ENCODE data around the gene CYP4A22.
"Not testable (repeated sequence)": the region's sequence is repeated elsewhere in the genome, so short reads cannot be mapped to it uniquely, and the experiment has no call there.

Gene CYP4A22, protein sequence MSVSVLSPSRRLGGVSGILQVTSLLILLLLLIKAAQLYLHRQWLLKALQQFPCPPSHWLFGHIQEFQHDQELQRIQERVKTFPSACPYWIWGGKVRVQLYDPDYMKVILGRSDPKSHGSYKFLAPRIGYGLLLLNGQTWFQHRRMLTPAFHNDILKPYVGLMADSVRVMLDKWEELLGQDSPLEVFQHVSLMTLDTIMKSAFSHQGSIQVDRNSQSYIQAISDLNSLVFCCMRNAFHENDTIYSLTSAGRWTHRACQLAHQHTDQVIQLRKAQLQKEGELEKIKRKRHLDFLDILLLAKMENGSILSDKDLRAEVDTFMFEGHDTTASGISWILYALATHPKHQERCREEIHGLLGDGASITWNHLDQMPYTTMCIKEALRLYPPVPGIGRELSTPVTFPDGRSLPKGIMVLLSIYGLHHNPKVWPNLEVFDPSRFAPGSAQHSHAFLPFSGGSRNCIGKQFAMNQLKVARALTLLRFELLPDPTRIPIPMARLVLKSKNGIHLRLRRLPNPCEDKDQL

DNA sequence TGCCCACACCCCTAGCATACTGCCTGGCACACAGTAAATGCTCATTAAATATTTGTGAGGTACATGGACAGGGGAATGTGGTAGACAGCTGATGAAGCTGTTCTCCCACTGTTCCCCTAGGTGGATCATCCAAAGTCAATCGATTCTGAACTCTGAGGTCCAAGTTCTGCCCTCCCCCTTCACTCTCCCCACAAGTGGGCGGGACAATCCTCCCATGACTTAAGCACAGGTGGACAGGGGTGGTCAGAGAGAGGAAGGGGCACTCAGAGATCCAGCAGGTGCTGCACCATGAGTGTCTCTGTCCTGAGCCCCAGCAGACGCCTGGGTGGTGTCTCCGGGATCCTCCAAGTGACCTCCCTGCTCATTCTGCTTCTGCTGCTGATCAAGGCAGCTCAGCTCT lies at the start of gene CYP4A22:
TSS of gene CYP4A22 (plus strand) at position 244 of the 400 bp plus-strand sequence. CDS start at position 289, 45 bp downstream.
- Histone ChIP-seq H3K4me1 (ENCODE audit: insufficient read depth, low read length) (no peaks in the 10 kb centered on the region), H3K27me3 (ENCODE audit: insufficient read depth, low read length) (no peaks in the 10 kb centered on the region), H3K36me3 (ENCODE audit: insufficient read depth, low read depth, low read length) (no peaks in the 10 kb centered on the region)

GRCh38 chr1:47089356-47089755 lies 47.9 kb upstream of the CYP4A22 start:
- not testable (repeated sequence) for H3K4me3 ChIP-seq (ENCODE audit: low read length); H3K27me3 ChIP-seq (ENCODE audit: insufficient read depth, low read length); H3K27ac ChIP-seq (ENCODE audit: low read length); H3K9me3 ChIP-seq (ENCODE audit: insufficient read depth, low read depth, low read length); H3K9ac ChIP-seq (ENCODE audit: low read depth, low read length); H3K36me3 ChIP-seq (ENCODE audit: insufficient read depth, low read depth, low read length); H3K4me1 ChIP-seq (ENCODE audit: insufficient read depth, low read length)

More for the DNA sequence above, at the start of gene CYP4A22:
- no peaks in the 10 kb centered on the region for H3K9me3 ChIP-seq (ENCODE audit: insufficient read depth, low read depth, low read length)
- no peak within 1 kb of the TSS for H3K27ac ChIP-seq (ENCODE audit: low read length)
- H3K4me3 ChIP-seq (ENCODE audit: low read length): no peak within 1 kb of the TSS
- no peak within 1 kb of the TSS for H3K9ac ChIP-seq (ENCODE audit: low read depth, low read length)

GRCh38 chr1:47091476-47091875 lies 45.8 kb upstream of the CYP4A22 start:
- not testable (repeated sequence) for H3K4me1 ChIP-seq (ENCODE audit: insufficient read depth, low read length); H3K27me3 ChIP-seq (ENCODE audit: insufficient read depth, low read length); H3K36me3 ChIP-seq (ENCODE audit: insufficient read depth, low read depth, low read length); H3K9ac ChIP-seq (ENCODE audit: low read depth, low read length); H3K9me3 ChIP-seq (ENCODE audit: insufficient read depth, low read depth, low read length); H3K27ac ChIP-seq (ENCODE audit: low read length); H3K4me3 ChIP-seq (ENCODE audit: low read length)

DNA sequence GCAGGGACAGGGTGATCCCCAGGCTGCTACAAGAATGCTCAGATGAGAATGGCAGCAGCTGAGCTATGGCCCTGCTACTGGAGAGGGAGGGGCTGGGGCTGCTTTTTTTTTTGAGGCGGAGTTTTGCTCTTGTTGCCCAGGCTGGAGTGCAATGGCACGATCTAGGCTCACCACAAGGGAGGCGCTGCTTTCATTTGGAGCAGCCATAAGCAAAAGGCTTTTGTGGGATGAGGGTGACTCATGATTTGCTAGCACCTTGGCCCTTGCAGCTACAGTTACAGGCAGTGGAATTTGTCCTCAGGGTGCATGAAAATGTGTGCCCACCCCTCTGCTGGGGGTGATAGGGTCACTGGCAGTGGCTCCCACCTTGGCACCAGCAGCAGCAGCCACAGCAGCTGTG lies 32.4 kb upstream of the CYP4A22 start:
- Histone ChIP-seq H3K36me3 (ENCODE audit: insufficient read depth, low read depth, low read length) (no peaks in the 10 kb centered on the region), H3K9ac (ENCODE audit: low read depth, low read length) (no peak overlapping the region), H3K27ac (ENCODE audit: low read length) (no peak overlapping the region)

GRCh38 chr1:47106792-47107191 lies 30.4 kb upstream of the CYP4A22 start:
- Histone ChIP-seq H3K9ac (ENCODE audit: low read depth, low read length) (no peak overlapping the region), H3K36me3 (ENCODE audit: insufficient read depth, low read depth, low read length) (no peaks in the 10 kb centered on the region), H3K9me3 (ENCODE audit: insufficient read depth, low read depth, low read length) (no peaks in the 10 kb centered on the region), H3K27ac (ENCODE audit: low read length) (no peak overlapping the region), H3K27me3 (ENCODE audit: insufficient read depth, low read length) (no peaks in the 10 kb centered on the region), H3K4me1 (ENCODE audit: insufficient read depth, low read length) (0 out of 2 replicates have a peak, but pooled peaks cover 3% of the 10 kb centered on the region), H3K4me3 (ENCODE audit: low read length) (no peak overlapping the region)

More for the DNA sequence above, 32.4 kb upstream of the CYP4A22 start:
- Histone ChIP-seq H3K4me3 (ENCODE audit: low read length) (no peak overlapping the region), H3K4me1 (ENCODE audit: insufficient read depth, low read length) (0 out of 2 replicates have a peak, but pooled peaks cover 3% of the 10 kb centered on the region), H3K9me3 (ENCODE audit: insufficient read depth, low read depth, low read length) (no peaks in the 10 kb centered on the region), H3K27me3 (ENCODE audit: insufficient read depth, low read length) (no peaks in the 10 kb centered on the region)

DNA sequence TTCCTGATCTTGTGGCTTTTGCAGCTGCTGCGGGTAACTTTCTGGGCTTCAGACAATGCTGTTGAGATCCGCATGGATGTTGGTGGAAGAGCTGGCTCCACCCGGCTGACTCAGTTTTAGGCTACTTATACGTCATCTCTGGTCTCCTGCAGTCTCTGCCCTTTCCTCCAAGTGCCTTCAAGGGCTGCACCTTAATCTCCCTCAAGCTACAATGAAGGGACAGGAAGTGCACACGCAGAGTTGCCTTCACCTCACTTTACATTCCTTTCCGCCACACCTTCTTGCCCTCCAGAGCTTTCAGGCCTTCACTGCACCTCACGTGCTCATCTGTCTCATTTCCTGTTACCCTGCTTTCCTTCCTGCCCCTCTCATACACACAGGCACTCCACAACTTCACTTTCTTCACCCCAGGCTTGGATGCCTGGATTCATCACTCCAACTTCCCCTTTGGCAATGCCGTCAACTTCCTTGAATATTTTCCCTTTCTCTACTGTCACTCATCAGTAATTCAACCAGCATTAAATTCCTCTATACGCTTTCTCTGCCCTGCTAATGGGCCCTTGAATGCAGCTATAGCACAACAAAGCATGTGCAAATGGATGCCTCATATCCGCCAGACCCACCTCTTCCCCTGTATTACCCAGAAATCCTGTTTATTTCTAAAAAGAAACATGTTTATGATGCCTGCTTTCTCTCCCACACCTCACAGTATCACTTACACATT lies 29.2 kb upstream of the CYP4A22 start:
- H3K9me3 ChIP-seq (ENCODE audit: insufficient read depth, low read depth, low read length); H3K9ac ChIP-seq (ENCODE audit: low read depth, low read length); H3K27ac ChIP-seq (ENCODE audit: low read length); H3K4me1 ChIP-seq (ENCODE audit: insufficient read depth, low read length); H3K4me3 ChIP-seq (ENCODE audit: low read length); H3K36me3 ChIP-seq (ENCODE audit: insufficient read depth, low read depth, low read length); H3K27me3 ChIP-seq (ENCODE audit: insufficient read depth, low read length): not testable (repeated sequence)

GRCh38 chr1:47109482-47109881 lies 27.8 kb upstream of the CYP4A22 start:
- H3K36me3 ChIP-seq (ENCODE audit: insufficient read depth, low read depth, low read length); H3K4me1 ChIP-seq (ENCODE audit: insufficient read depth, low read length); H3K27ac ChIP-seq (ENCODE audit: low read length); H3K9ac ChIP-seq (ENCODE audit: low read depth, low read length); H3K9me3 ChIP-seq (ENCODE audit: insufficient read depth, low read depth, low read length); H3K4me3 ChIP-seq (ENCODE audit: low read length); H3K27me3 ChIP-seq (ENCODE audit: insufficient read depth, low read length): not testable (repeated sequence)

- peak overlapping the region; percentile 13; the same call in 1 of the 2 replicates for H3K9ac ChIP-seq (ENCODE audit: low read depth, low read length)
Observed at GRCh38 chr1:47113178-47113577, 24.1 kb upstream of the CYP4A22 start.

GRCh38 chr1:47121039-47121438 lies 16.2 kb upstream of the CYP4A22 start:
- not testable (repeated sequence) for H3K4me3 ChIP-seq (ENCODE audit: low read length); H3K4me1 ChIP-seq (ENCODE audit: insufficient read depth, low read length); H3K27ac ChIP-seq (ENCODE audit: low read length); H3K36me3 ChIP-seq (ENCODE audit: insufficient read depth, low read depth, low read length); H3K9me3 ChIP-seq (ENCODE audit: insufficient read depth, low read depth, low read length); H3K9ac ChIP-seq (ENCODE audit: low read depth, low read length); H3K27me3 ChIP-seq (ENCODE audit: insufficient read depth, low read length)

More at GRCh38 chr1:47113178-47113577, 24.1 kb upstream of the CYP4A22 start:
- H3K36me3 ChIP-seq (ENCODE audit: insufficient read depth, low read depth, low read length): no peaks in the 10 kb centered on the region
- no peak overlapping the region for H3K4me3 ChIP-seq (ENCODE audit: low read length)
- H3K27me3 ChIP-seq (ENCODE audit: insufficient read depth, low read length): no peaks in the 10 kb centered on the region
- H3K27ac ChIP-seq (ENCODE audit: low read length): no peak overlapping the region
- no peaks in the 10 kb centered on the region for H3K9me3 ChIP-seq (ENCODE audit: insufficient read depth, low read depth, low read length)
- peaks cover 3% of the 10 kb centered on the region; the same call in 1 of the 2 replicates for H3K4me1 ChIP-seq (ENCODE audit: insufficient read depth, low read length)

DNA sequence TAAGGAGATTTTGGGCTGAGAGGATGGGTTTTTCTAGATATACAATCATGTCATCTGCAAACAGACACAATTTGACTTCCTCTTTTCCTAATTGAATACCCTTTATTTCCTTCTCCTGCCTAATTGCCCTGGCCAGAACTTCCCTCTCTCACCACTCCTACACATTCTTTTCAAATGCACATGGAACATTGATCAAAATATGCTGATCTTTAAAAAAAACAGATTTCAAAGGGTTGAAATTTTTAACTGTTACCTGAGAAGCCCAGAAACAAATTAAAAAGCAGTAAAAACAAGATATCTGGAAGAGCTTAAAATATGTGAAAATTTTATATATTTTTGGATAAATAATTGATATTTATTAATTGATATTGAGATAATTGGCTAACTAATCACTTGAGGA lies 12.4 kb upstream of the CYP4A22 start:
- H3K9ac ChIP-seq (ENCODE audit: low read depth, low read length); H3K4me3 ChIP-seq (ENCODE audit: low read length); H3K9me3 ChIP-seq (ENCODE audit: insufficient read depth, low read depth, low read length); H3K4me1 ChIP-seq (ENCODE audit: insufficient read depth, low read length); H3K36me3 ChIP-seq (ENCODE audit: insufficient read depth, low read depth, low read length); H3K27me3 ChIP-seq (ENCODE audit: insufficient read depth, low read length); H3K27ac ChIP-seq (ENCODE audit: low read length): not testable (repeated sequence)

GRCh38 chr1:47126997-47127396 lies 10.2 kb upstream of the CYP4A22 start:
- not testable (repeated sequence) for H3K9me3 ChIP-seq (ENCODE audit: insufficient read depth, low read depth, low read length); H3K27ac ChIP-seq (ENCODE audit: low read length); H3K9ac ChIP-seq (ENCODE audit: low read depth, low read length); H3K27me3 ChIP-seq (ENCODE audit: insufficient read depth, low read length); H3K4me1 ChIP-seq (ENCODE audit: insufficient read depth, low read length); H3K36me3 ChIP-seq (ENCODE audit: insufficient read depth, low read depth, low read length); H3K4me3 ChIP-seq (ENCODE audit: low read length)

DNA sequence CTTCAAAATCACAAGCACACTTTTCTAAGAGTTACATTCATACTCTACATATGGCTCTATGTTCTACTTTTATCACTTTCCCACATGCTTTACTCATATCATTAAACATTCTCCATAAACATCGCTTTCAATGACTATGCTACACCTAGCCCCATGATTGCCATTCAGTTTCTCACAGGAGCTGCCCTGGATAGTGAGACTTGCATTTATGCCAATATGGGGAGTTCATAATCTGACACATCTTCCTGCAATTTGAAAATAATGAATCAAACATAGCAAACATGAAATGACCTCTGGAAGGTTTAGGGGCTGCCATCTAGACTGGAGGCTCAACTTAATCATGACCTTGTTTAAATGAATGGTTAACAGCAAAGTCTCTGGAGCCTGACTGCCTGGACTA lies 9.0 kb upstream of the CYP4A22 start:
- no peak overlapping the region for H3K27ac ChIP-seq (ENCODE audit: low read length)
- H3K27me3 ChIP-seq (ENCODE audit: insufficient read depth, low read length): no peaks in the 10 kb centered on the region

More for the DNA sequence above, 9.0 kb upstream of the CYP4A22 start:
- H3K9ac ChIP-seq (ENCODE audit: low read depth, low read length): no peak overlapping the region
- H3K4me3 ChIP-seq (ENCODE audit: low read length): no peak overlapping the region
- peaks cover 8% of the 10 kb centered on the region; the same call in 1 of the 2 replicates for H3K4me1 ChIP-seq (ENCODE audit: insufficient read depth, low read length)
- no peaks in the 10 kb centered on the region for H3K9me3 ChIP-seq (ENCODE audit: insufficient read depth, low read depth, low read length)
- no peaks in the 10 kb centered on the region for H3K36me3 ChIP-seq (ENCODE audit: insufficient read depth, low read depth, low read length)
